Measurements from ENCODE around the gene PPP6C. TPM values are rescaled to one million over a fixed set of nuclear protein-coding genes. Genes with fewer than 3 reads are reported as not detected.
"Not testable (repeated sequence)": the region's sequence is repeated elsewhere in the genome, so short reads cannot be mapped to it uniquely, and the experiment has no call there.

The PPP6C gene
- total RNA-seq, 2 experiments from 2014 or later: 43.6 to 46.3 TPM

DNA sequence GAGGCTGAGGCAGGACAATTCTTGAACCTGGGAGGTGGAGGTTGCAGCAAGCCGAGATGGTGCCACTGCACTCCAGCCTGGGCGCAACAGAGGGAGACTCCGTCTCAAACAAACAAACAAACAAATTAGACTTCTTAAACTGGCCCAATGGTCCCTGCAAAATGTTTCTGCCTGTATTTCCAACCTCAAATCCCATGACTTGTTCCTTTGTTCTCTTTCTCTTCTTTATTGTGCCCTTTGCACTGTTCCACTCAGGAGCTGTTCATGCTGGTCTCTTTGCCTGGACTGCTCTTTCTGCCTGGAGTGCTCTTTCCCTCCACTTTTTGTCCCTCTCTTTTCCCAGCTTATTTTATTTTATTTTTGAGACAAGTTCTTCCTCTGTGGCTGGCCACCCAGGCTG is 14.9 kb upstream of the PPP6C start:
- no peaks in the 10 kb centered on the region for H3K27me3 Mint-ChIP-seq (ENCODE audit: low read depth)
- peaks cover 22% of the 10 kb centered on the region for H3K4me1 Mint-ChIP-seq (ENCODE audit: low read depth)
- CTCF ChIA-PET: no interaction called here
- H3K27ac Mint-ChIP-seq: no peak overlapping the region
- peaks cover 41% of the 10 kb centered on the region for H3K36me3 Mint-ChIP-seq (ENCODE audit: low read depth)
- DNase-seq: no peak
- H3K9me3 Mint-ChIP-seq: no peaks in the 10 kb centered on the region
- H3K4me3 Mint-ChIP-seq: no peak overlapping the region
- intact Hi-C loops (cut with micrococcal nuclease): no loop called here

DNA sequence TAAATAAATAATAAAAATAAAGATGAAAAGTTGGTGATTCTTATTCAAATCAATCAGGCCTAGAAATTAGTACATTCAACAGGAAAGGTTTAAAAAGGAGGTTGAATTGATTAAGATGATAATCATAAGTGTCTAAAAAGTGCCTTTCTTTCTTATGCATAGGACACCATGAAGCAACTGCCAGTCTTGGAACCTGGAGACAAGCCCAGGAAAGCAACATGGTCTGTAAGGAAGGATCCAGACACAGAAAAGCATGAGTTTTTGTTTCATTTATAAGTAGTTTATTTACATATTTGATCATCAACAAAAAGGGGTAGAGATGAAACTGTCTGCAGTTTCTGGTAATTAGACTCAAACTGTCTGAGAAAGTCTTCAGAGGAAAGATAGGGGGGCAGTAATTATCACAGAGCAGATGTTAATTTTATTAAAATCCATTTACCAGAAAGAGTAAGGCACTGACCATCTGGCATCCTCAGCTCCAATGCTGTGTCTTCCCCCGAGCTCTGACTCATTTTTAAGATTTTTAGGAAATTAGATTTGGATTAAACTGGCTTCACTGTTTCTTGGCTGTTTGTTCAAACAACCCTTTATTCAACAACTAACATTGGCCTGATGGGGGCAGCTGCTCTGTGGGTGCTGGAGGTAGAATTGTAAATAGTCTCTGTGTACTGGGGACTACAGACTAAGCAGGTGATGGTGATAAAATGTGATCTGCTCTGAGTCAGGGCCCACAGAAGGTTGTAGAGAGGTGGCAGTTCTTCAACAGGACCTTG is 13.4 kb upstream of the PPP6C start:
- CTCF ChIA-PET: interaction anchor here (0.6 kb wide), 1 partner anchor 172 kb away, joined by 3 read pairs; no protein-coding TSS in a partner anchor
- Mint-ChIP-seq H3K4me3 (peak overlapping the region; percentile 18), H3K36me3 (ENCODE audit: low read depth) (peaks cover 33% of the 10 kb centered on the region), H3K27ac (no peak overlapping the region), H3K27me3 (ENCODE audit: low read depth) (no peaks in the 10 kb centered on the region), H3K9me3 (no peaks in the 10 kb centered on the region), H3K4me1 (ENCODE audit: low read depth) (peaks cover 27% of the 10 kb centered on the region)
- DNase-seq: no peak
- intact Hi-C loops (cut with micrococcal nuclease): no loop called here

DNA sequence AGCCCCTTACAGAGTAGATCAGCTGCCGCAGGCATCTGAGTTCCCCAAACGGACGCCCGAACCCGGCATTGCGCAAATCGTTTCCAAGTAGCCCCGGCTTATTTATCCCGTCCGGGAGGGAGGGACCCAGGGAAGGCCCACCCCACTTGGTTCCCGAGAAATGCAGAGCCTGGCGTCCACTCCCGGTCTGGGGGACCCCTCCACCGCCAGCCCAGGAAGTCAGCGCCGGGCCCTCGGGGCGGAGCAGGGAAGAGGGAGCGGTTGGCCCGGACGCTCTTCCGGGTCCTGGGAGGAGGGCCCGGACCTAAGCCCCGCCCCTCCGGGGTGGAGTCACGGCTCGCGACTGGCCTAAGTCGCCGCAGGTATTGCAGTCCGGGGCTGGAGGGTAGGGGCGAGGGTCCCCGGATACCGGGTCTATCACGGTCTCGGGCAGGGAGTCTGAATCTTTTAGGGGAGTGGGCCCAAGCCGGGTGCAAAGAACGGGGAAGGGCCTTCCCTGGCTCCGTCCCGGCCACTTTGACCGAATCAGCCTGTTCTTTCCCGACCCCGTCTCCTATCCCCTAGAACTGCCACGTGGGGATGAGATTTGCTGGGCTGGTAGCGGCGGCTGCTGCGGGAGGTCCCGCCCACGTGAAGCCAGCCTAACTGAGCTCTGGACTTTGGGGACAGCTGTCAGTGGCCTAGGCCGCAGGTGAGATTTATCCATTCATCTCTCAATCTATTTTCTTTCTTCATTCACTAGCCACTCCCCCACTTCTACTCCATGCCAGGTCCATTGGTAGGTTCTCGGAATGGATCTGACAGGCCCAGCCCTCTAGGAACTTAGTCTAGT is 10.8 kb upstream of the PPP6C start, which contains the start of gene RABEPK:
Gene RABEPK, plus strand, starts transcription at position 327 of the 832 bp plus-strand sequence. CDS start 2,472 bp downstream, outside the sequence.
- H3K9me3 Mint-ChIP-seq: no peaks in the 10 kb centered on the region
- H3K4me3 Mint-ChIP-seq: peak within 1 kb of the TSS; percentile 91
- H3K27me3 Mint-ChIP-seq (ENCODE audit: low read depth): no peaks in the 10 kb centered on the region
- peaks cover 22% of the 10 kb centered on the region for H3K36me3 Mint-ChIP-seq (ENCODE audit: low read depth)
- intact Hi-C loops (cut with micrococcal nuclease): loop anchor here (1.0 to 2.0 kb wide), 3 partner anchors 10 to 60 kb away; partner anchors contain the start of genes GAPVD1 and HSPA5
- CTCF ChIA-PET: interaction anchor here (0.6 to 1.5 kb wide), 2 partner anchors 10 to 159 kb away, joined by 6 read pairs; no protein-coding TSS in a partner anchor
- peak within 1 kb of the TSS; percentile 81 for H3K27ac Mint-ChIP-seq
- peak; percentile 91 for DNase-seq
- peaks cover 39% of the 10 kb centered on the region for H3K4me1 Mint-ChIP-seq (ENCODE audit: low read depth)

DNA sequence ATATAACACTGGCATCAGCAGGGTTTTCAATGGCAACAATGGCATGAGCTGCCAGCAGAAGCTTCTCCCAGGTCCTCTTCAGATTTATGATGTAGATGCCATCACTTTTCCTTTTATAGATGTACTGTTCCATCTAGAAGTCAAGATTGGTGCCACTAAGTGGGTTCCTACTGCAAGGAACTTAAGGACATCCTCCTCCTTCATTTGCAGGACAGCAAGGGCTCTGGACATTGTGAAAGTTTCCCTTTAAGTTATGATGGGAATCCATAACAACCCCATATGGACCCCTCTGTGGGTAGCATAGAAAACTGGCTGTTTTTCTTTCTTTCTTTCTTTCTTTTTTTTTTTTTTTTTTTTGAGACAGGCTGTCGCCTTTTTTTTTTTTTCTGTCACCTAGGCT is 6.0 kb upstream of the PPP6C start:
- not testable (repeated sequence) for H3K4me3 Mint-ChIP-seq; H3K9me3 Mint-ChIP-seq; H3K36me3 Mint-ChIP-seq (ENCODE audit: low read depth); H3K27me3 Mint-ChIP-seq (ENCODE audit: low read depth); DNase-seq
- peaks cover 62% of the 10 kb centered on the region for H3K4me1 Mint-ChIP-seq (ENCODE audit: low read depth)
- intact Hi-C loops (cut with micrococcal nuclease): loop anchor here (2.0 to 10.0 kb wide), 3 partner anchors 333 to 509 kb away; partner anchors contain the start of genes ARPC5L and MAPKAP1
- H3K27ac Mint-ChIP-seq: peak overlapping the region; percentile 88
- CTCF ChIA-PET: interaction anchor here (1.2 kb wide), 1 partner anchor 11 kb away, joined by 9 read pairs; no protein-coding TSS in a partner anchor

DNA sequence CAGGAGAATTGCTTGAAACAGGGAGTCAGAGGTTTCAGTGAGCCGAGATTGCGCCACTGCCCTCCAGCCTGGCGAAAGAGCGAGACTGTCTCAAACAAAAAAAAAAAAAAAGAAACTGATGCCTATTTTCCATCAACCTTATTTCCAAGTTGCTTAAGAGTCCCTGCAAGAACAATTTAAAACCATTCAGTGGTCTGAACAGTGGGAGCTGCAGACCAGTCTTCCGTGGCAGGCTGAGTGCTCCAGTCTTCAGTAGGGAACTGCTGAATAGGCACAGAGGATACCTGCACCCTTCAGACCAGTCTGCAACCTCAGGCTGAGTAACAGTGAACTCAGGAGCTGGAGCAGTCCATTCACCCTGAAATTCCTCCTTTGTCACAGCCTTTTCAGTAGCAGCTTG is 4.9 kb upstream of the PPP6C start:
- CTCF ChIA-PET: interaction anchor here (0.7 to 1.2 kb wide), 2 partner anchors 10 to 72 kb away, joined by 6 to 9 read pairs; no protein-coding TSS in a partner anchor
- intact Hi-C loops (cut with micrococcal nuclease): loop anchor here (2.0 to 10.0 kb wide), 3 partner anchors 332 to 510 kb away; partner anchors contain the start of genes ARPC5L, MAPKAP1 and NR6A1
- H3K9me3 Mint-ChIP-seq; H3K27me3 Mint-ChIP-seq (ENCODE audit: low read depth); H3K36me3 Mint-ChIP-seq (ENCODE audit: low read depth): not testable (repeated sequence)
- Mint-ChIP-seq H3K4me3 (peak overlapping the region; percentile 55), H3K27ac (peak overlapping the region; percentile 88), H3K4me1 (ENCODE audit: low read depth) (peaks cover 61% of the 10 kb centered on the region)
- peak; percentile 23 for DNase-seq

DNA sequence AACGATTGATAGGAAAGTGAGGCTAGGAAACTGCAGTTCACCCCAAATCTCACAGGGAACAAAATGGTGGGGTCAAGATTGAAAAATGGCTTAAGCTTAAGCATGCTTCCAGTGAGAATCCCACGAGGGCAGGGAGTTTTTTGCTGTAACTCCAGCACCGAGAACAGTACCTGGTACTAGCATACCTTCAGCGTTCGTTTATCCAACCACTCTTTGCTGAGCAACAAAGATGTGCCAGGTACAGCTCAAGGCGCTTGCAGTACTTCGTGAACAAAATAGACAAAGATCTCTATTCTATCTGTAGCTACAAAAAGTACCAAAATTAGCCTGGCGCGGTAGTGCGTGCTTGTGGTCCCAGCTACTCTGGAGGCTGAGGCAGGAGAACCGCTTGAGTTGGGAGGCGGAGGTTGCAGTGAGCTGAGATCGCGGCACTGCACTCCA is 778 bp upstream of the PPP6C start:
- Mint-ChIP-seq H3K27ac (peak overlapping the region; percentile 97), H3K4me3 (peak overlapping the region; percentile 97), H3K27me3 (ENCODE audit: low read depth) (no peaks in the 10 kb centered on the region), H3K9me3 (no peaks in the 10 kb centered on the region), H3K36me3 (ENCODE audit: low read depth) (peaks cover 4% of the 10 kb centered on the region), H3K4me1 (ENCODE audit: low read depth) (peaks cover 67% of the 10 kb centered on the region)
- intact Hi-C loops (cut with micrococcal nuclease): loop anchor here (1.0 to 10.0 kb wide), 7 partner anchors 10 to 514 kb away; partner anchors contain the start of genes GAPVD1, MAPKAP1, NR6A1 and RABEPK
- CTCF ChIA-PET: interaction anchor here (0.6 to 1.1 kb wide), 4 partner anchors 9 to 326 kb away, joined by 3 to 6 read pairs (median 4); no protein-coding TSS in a partner anchor
- peak; percentile 48 for DNase-seq

DNA sequence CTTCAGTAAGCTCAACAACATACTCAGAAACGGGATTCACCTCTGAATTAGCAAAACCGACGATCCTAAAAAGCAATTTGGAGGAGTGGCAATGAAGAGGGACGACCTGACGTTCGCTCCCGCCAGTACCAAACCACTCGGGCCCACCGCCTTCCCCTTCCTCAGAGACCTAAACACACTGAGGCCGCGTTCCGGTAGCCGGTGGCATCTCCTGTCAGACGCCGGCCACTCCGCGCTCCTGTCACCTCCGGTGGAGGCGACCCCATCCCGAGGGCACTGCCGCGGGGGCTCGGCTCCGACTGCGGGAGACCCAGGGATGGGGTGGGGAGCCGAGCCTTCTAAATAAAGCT is 617 bp downstream of the PPP6C start:
- DNase-seq: peak; percentile 47
- CTCF ChIA-PET: no interaction called here
- Mint-ChIP-seq H3K9me3 (no peaks in the 10 kb centered on the region), H3K27ac (peak overlapping the region; percentile 97), H3K4me1 (ENCODE audit: low read depth) (peaks cover 60% of the 10 kb centered on the region), H3K4me3 (peak overlapping the region; percentile 97), H3K27me3 (ENCODE audit: low read depth) (no peaks in the 10 kb centered on the region), H3K36me3 (ENCODE audit: low read depth) (peaks cover 7% of the 10 kb centered on the region)
- intact Hi-C loops (cut with micrococcal nuclease): loop anchor here (1.0 to 2.0 kb wide), 2 partner anchors 52 to 248 kb away; partner anchors contain the start of genes GOLGA1 and HSPA5

DNA sequence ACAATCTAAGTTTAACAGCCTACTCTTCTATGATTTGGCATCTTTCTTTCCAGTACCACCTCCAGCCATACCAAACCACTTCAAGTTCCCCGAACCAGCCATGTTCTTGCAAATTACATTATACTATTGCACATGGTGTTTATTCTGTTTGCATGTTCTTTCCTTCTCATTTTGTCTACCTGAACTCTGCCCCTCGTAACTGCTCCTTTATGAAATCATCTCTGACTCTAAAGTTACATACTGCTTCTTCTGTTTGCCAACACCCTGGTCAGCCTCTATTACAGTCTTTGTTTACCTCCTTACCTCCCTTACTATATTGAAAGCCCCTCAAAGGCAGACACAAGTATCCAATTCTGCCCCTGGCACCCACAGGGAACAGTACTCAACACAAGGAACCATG is 6.0 kb downstream of the PPP6C start:
- intact Hi-C loops (cut with micrococcal nuclease): no loop called here
- no peak overlapping the region for H3K4me3 Mint-ChIP-seq
- no peaks in the 10 kb centered on the region for H3K27me3 Mint-ChIP-seq (ENCODE audit: low read depth)
- H3K36me3 Mint-ChIP-seq (ENCODE audit: low read depth): peaks cover 23% of the 10 kb centered on the region
- CTCF ChIA-PET: no interaction called here
- peaks cover 69% of the 10 kb centered on the region for H3K4me1 Mint-ChIP-seq (ENCODE audit: low read depth)
- H3K9me3 Mint-ChIP-seq: peaks cover 6% of the 10 kb centered on the region
- H3K27ac Mint-ChIP-seq: no peak overlapping the region
- DNase-seq: no peak

DNA sequence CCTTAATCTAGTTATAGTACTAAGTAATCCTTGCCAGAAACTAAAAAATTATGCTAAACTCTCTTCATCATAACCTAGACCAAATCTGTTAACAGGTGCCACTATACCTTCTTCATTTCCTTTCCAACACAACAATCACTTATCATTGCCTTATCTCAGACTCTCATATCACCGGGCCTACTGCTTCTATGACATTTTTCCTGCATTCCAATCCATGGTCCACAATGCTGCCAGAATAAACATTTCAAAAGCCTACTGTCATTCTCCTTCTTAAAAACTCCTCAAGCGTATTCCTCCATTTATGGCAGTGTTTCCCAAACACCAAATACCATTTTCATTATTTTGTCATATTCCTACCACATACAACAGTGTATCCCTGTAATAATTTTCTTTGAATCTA is 6.5 kb downstream of the PPP6C start:
- Mint-ChIP-seq H3K4me3 (no peak overlapping the region), H3K4me1 (ENCODE audit: low read depth) (peaks cover 67% of the 10 kb centered on the region), H3K9me3 (peaks cover 6% of the 10 kb centered on the region), H3K27me3 (ENCODE audit: low read depth) (no peaks in the 10 kb centered on the region), H3K27ac (no peak overlapping the region), H3K36me3 (ENCODE audit: low read depth) (peaks cover 24% of the 10 kb centered on the region)
- intact Hi-C loops (cut with micrococcal nuclease): no loop called here
- CTCF ChIA-PET: no interaction called here
- no peak for DNase-seq

DNA sequence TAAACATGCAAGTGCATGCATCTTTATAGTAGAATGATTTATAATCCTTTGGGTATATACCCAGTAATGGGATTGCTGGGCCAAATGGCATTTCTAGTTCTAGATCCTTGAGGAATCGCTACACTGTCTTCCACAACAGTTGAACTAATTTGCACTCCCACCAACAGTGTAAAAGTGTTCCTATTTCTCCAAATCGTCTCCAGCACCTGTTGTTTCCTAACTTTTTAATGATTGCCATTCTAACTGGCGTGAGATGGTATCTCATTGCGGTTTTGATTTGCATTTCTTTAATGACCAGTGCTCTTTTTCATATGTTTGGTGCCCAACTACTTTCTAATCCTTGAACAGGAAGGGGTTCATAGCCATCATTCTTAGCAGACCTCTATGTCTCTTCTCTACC is 7.8 kb downstream of the PPP6C start:
- DNase-seq; H3K9me3 Mint-ChIP-seq; CTCF ChIA-PET; intact Hi-C loops (cut with micrococcal nuclease); H3K4me3 Mint-ChIP-seq; H3K27me3 Mint-ChIP-seq (ENCODE audit: low read depth): not testable (repeated sequence)
- peaks cover 57% of the 10 kb centered on the region for H3K4me1 Mint-ChIP-seq (ENCODE audit: low read depth)
- H3K36me3 Mint-ChIP-seq (ENCODE audit: low read depth): peaks cover 24% of the 10 kb centered on the region
- H3K27ac Mint-ChIP-seq: peak overlapping the region; percentile 34

DNA sequence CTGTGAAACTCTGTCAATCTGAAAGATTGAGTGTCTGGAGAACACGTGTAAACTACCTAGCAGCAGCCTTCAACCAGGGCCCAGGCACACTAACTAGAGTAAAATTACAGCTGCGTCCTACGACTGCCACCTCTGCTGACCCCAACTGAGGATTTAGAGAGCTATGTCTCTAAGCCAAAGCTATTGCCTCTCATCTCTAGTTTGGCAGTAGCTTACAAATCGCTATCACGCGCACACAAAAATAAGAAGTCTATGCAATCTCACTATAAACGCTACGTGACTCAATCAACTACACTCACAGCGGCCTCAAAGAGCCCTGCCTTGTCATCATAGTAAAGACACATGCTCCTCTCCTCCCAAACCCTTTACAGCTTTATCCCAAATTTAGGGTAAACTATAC is 8.7 kb downstream of the PPP6C start:
- Mint-ChIP-seq H3K27me3 (ENCODE audit: low read depth) (no peaks in the 10 kb centered on the region), H3K36me3 (ENCODE audit: low read depth) (peaks cover 29% of the 10 kb centered on the region), H3K27ac (no peak overlapping the region), H3K9me3 (peaks cover 6% of the 10 kb centered on the region), H3K4me3 (no peak overlapping the region), H3K4me1 (ENCODE audit: low read depth) (peaks cover 62% of the 10 kb centered on the region)
- intact Hi-C loops (cut with micrococcal nuclease): no loop called here
- CTCF ChIA-PET: no interaction called here
- no peak for DNase-seq

DNA sequence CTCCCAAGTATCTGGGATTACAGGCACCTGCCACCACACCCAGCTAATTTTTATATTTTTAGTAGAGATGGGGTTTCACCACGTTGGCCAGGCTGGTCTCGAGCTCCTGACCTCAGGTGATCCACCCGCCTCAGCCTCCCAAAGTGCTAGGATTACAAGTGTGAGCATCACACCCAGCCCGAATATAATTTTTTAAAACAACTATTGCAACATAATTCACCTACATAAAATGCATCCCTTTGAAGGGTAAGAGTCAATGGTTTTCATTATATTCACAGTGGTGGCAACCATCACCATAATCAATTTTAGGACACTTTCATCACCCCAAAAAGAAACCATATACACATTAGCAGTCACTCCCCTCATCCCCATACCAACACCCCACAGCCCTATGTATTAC is 9.8 kb downstream of the PPP6C start:
- intact Hi-C loops (cut with micrococcal nuclease): not testable (repeated sequence)

More for the DNA sequence above, 9.8 kb downstream of the PPP6C start:
- Mint-ChIP-seq H3K4me1 (ENCODE audit: low read depth) (peaks cover 56% of the 10 kb centered on the region), H3K36me3 (ENCODE audit: low read depth) (peaks cover 25% of the 10 kb centered on the region)
- DNase-seq; H3K27ac Mint-ChIP-seq; H3K27me3 Mint-ChIP-seq (ENCODE audit: low read depth); H3K4me3 Mint-ChIP-seq; H3K9me3 Mint-ChIP-seq: not testable (repeated sequence)
- CTCF ChIA-PET: interaction anchor here (0.6 to 0.7 kb wide), 2 partner anchors 22 to 478 kb away, joined by 5 read pairs; no protein-coding TSS in a partner anchor
